ENCODE results near the gene CCDC171. TPM values are rescaled to one million over a fixed set of nuclear protein-coding genes. Genes with fewer than 3 reads are reported as not detected.

CCDC171 gene
- total RNA-seq, 2 experiments from 2014 or later = 10.4 to 18.2 TPM

- Histone ChIP-seq H3K9me3 (ENCODE audit: low read length) (no peaks in the 10 kb centered on the region), H3K4me2 (ENCODE audit: low read length) (no peak overlapping the region), H3K27ac (ENCODE audit: low read depth, low read length, poor library complexity, severe bottlenecking) (no peak overlapping the region), H3K36me3 (ENCODE audit: insufficient read depth, low read length) (no peaks in the 10 kb centered on the region), H3K79me2 (ENCODE audit: insufficient read depth, low read depth, low read length) (no peaks in the 10 kb centered on the region), H3K4me3 (ENCODE audit: low read depth, low read length, poor library complexity, severe bottlenecking) (no peak overlapping the region), H4K20me1 (ENCODE audit: insufficient read depth, low read length) (no peaks in the 10 kb centered on the region), H3K9me2 (ENCODE audit: insufficient read depth, low read length) (no peaks in the 10 kb centered on the region), H3K4me1 (ENCODE audit: insufficient read depth, low read length, poor library complexity, severe bottlenecking) (no peaks in the 10 kb centered on the region), H2AFZ (ENCODE audit: low read length) (no peak overlapping the region)
- intact Hi-C loops (cut with micrococcal nuclease; ENCODE audit: unreplicated experiment) = no loop called here
- BruUV-seq (replicated peaks) = no TSS peak
- no peak for DNase-seq (ENCODE audit: low spot score)
- no peak for TF ChIP-seq CTCF (conservative IDR thresholded peaks at IDR 0.05; ENCODE audit: low read length)
- no peak for TF ChIP-seq EZH2phosphoT487 (IDR thresholded peaks at IDR 0.05; ENCODE audit: borderline replicate concordance, low read depth, low read length)
- CTCF ChIA-PET (ENCODE audit: unreplicated experiment) = no interaction called here
- POLR2A ChIA-PET = no interaction called here
Observed at GRCh38 chr9:16003785-16004184, 450.9 kb downstream of the CCDC171 start.

- no peaks in the 10 kb centered on the region for H4K20me1 ChIP-seq (ENCODE audit: insufficient read depth, low read length)
- H3K79me2 ChIP-seq (ENCODE audit: insufficient read depth, low read depth, low read length) = no peaks in the 10 kb centered on the region
- no peaks in the 10 kb centered on the region for H3K36me3 ChIP-seq (ENCODE audit: insufficient read depth, low read length)
- CTCF ChIA-PET (ENCODE audit: unreplicated experiment) = no interaction called here
- no peaks in the 10 kb centered on the region for H3K9me2 ChIP-seq (ENCODE audit: insufficient read depth, low read length)
- H2AFZ ChIP-seq (ENCODE audit: low read length) = no peak overlapping the region
- no peak for DNase-seq (ENCODE audit: low spot score)
- H3K4me1 ChIP-seq (ENCODE audit: insufficient read depth, low read length, poor library complexity, severe bottlenecking) = no peaks in the 10 kb centered on the region
- intact Hi-C loops (cut with micrococcal nuclease; ENCODE audit: unreplicated experiment) = no loop called here
- POLR2A ChIA-PET = no interaction called here
- H3K4me3 ChIP-seq (ENCODE audit: low read depth, low read length, poor library complexity, severe bottlenecking) = no peak overlapping the region
- TF ChIP-seq EZH2phosphoT487 (IDR thresholded peaks at IDR 0.05; ENCODE audit: borderline replicate concordance, low read depth, low read length) (no peak), CTCF (conservative IDR thresholded peaks at IDR 0.05; ENCODE audit: low read length) (no peak)
- BruUV-seq (replicated peaks) = no TSS peak
- H3K9me3 ChIP-seq (ENCODE audit: low read length) = no peaks in the 10 kb centered on the region
- no peak overlapping the region for H3K4me2 ChIP-seq (ENCODE audit: low read length)
- H3K27ac ChIP-seq (ENCODE audit: low read depth, low read length, poor library complexity, severe bottlenecking) = no peak overlapping the region
Observed at GRCh38 chr9:16004613-16005012, 451.8 kb downstream of the CCDC171 start.

- Histone ChIP-seq H3K79me2 (ENCODE audit: insufficient read depth, low read depth, low read length) (no peaks in the 10 kb centered on the region), H2AFZ (ENCODE audit: low read length) (no peak overlapping the region), H3K4me1 (ENCODE audit: insufficient read depth, low read length, poor library complexity, severe bottlenecking) (no peaks in the 10 kb centered on the region), H3K9me3 (ENCODE audit: low read length) (no peaks in the 10 kb centered on the region), H3K36me3 (ENCODE audit: insufficient read depth, low read length) (no peaks in the 10 kb centered on the region), H3K4me2 (ENCODE audit: low read length) (no peak overlapping the region), H3K27ac (ENCODE audit: low read depth, low read length, poor library complexity, severe bottlenecking) (no peak overlapping the region), H3K9me2 (ENCODE audit: insufficient read depth, low read length) (no peaks in the 10 kb centered on the region), H4K20me1 (ENCODE audit: insufficient read depth, low read length) (no peaks in the 10 kb centered on the region), H3K4me3 (ENCODE audit: low read depth, low read length, poor library complexity, severe bottlenecking) (no peak overlapping the region)
- intact Hi-C loops (cut with micrococcal nuclease; ENCODE audit: unreplicated experiment) = no loop called here
- DNase-seq (ENCODE audit: low spot score) = no peak
- POLR2A ChIA-PET = no interaction called here
- no TSS peak for BruUV-seq (replicated peaks)
- TF ChIP-seq EZH2phosphoT487 (IDR thresholded peaks at IDR 0.05; ENCODE audit: borderline replicate concordance, low read depth, low read length) = no peak
- TF ChIP-seq CTCF (conservative IDR thresholded peaks at IDR 0.05; ENCODE audit: low read length) = no peak
- CTCF ChIA-PET (ENCODE audit: unreplicated experiment) = no interaction called here
Observed at GRCh38 chr9:16010221-16010620, 457.4 kb downstream of the CCDC171 start.
